HL-60 (cell line): ENCODE data around the gene NRCAM.

ENCODE experiments used
- DNase-seq, 2 experiments: peaks; one replicate each; pipeline ENCODE4 v3.0.0-alpha.2; 2010 to 2020; ENCODE audit warnings: low read depth in 1 of 2, low spot score in 1 of 2
- H3K27ac ChIP-seq: fragments of 250-450 bp; sonication (Bioruptor Pico); replicated peaks from 2 replicates; pipeline ENCODE4 v1.5.1; 2020; ENCODE audit warnings: mild to moderate bottlenecking, moderate library complexity
- H3K27me3 ChIP-seq: fragments of 250-450 bp; sonication (Bioruptor Pico); 2 replicates; pipeline ENCODE4 v1.5.1; 2021; ENCODE audit warnings: mild to moderate bottlenecking, moderate library complexity; ENCODE audit not compliant: insufficient read depth, poor library complexity, severe bottlenecking
- H3K4me3 ChIP-seq: replicated peaks from 2 replicates; pipeline ENCODE4 v1.5.1; 2011; ENCODE audit warnings: mild to moderate bottlenecking, control low read depth, low read length; ENCODE audit not compliant: insufficient read depth
- GABPA ChIP-seq: IDR thresholded peaks from 2 replicates; pipeline ENCODE4 v1.6.1; 2012; ENCODE audit warnings: low read depth
- POLR2AphosphoS5 ChIP-seq: IDR thresholded peaks from 2 replicates; pipeline ENCODE4 v1.6.1; 2012; ENCODE audit warnings: low read depth
- REST ChIP-seq: IDR thresholded peaks from 2 replicates; pipeline ENCODE4 v1.6.1; 2012; ENCODE audit warnings: low read depth; ENCODE audit not compliant: insufficient replicate concordance
- SPI1 ChIP-seq: IDR thresholded peaks from 2 replicates; pipeline ENCODE4 v1.6.1; 2012; ENCODE audit warnings: low read depth, mild to moderate bottlenecking, borderline replicate concordance
- TF ChIP-seq, protein P1 (sequence below): IDR thresholded peaks from one replicate; pipeline ENCODE4 v1.5.1; 2011; ENCODE audit warnings: low read length, control low read depth, inconsistent platforms; ENCODE audit not compliant: insufficient read depth

Gene NRCAM

DNA sequence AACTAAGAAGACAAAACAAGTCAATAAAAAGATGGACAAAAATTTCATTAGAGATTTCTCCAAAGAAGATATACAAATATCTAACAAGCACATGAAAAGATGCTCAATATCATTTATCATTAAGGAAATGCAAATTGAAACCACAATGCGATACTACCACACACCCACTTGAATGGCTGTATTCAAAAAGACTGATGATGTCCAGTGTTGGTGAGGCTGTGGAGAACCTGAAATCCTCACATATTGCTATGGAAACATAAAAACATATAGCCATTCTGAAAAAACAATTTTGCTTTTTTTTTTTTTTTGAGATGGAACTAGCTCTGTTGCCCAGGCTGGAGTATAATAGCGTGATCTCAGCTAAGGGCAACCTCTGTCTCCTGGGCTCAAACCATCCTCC lies 202.0 kb downstream of the NRCAM start:
- no peak overlapping the region for H3K4me3 ChIP-seq
- DNase-seq = no peak
- H3K27ac ChIP-seq = no peak overlapping the region
- no peak for TF ChIP-seq SPI1
- TF ChIP-seq REST = no peak
- TF ChIP-seq GABPA = no peak
- TF ChIP-seq, protein P1, sequence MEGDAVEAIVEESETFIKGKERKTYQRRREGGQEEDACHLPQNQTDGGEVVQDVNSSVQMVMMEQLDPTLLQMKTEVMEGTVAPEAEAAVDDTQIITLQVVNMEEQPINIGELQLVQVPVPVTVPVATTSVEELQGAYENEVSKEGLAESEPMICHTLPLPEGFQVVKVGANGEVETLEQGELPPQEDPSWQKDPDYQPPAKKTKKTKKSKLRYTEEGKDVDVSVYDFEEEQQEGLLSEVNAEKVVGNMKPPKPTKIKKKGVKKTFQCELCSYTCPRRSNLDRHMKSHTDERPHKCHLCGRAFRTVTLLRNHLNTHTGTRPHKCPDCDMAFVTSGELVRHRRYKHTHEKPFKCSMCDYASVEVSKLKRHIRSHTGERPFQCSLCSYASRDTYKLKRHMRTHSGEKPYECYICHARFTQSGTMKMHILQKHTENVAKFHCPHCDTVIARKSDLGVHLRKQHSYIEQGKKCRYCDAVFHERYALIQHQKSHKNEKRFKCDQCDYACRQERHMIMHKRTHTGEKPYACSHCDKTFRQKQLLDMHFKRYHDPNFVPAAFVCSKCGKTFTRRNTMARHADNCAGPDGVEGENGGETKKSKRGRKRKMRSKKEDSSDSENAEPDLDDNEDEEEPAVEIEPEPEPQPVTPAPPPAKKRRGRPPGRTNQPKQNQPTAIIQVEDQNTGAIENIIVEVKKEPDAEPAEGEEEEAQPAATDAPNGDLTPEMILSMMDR = no peak
- no peak for TF ChIP-seq POLR2AphosphoS5
- H3K27me3 ChIP-seq = no peaks in the 10 kb centered on the region

DNA sequence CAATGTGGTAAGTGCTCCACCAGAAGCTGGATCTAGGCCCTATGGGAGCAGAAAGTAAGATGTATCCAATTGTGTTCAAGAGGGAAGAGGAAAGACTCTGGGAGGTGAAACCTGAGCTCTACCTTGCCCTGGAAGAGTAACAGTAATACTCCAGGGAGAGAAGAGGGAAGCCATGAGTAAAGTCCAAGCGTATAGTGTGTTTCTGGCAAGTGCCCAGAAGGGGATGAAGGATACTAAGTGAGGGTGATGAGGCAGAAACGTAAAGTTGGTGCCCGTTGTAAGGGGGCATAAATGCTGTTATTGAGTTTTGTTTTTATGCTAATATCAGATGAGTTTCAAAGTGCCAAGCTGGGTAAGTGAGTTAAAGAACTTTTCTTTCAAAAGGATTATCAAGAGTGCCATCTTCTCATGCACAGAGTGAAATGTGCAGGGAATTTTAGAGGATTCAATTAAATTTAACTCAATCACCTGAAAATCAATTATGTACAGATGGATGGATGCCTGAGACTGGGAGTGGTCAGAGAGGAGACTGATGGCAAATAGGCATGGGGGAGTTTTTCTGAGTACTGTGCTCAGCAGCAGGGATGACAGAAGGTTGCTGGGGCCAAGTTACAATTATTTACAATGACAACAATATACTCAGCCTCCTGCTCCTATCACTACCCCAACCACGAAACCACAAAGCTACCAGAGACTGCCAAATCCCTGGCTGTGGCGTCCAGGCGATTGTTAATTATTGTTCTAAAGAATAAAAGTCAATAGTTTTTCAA lies 202.8 kb downstream of the NRCAM start:
- Histone ChIP-seq H3K27me3 (no peaks in the 10 kb centered on the region), H3K4me3 (no peak overlapping the region), H3K27ac (no peak overlapping the region)
- DNase-seq = no peak
- no peak for TF ChIP-seq POLR2AphosphoS5
- TF ChIP-seq SPI1 = no peak
- TF ChIP-seq GABPA = no peak
- TF ChIP-seq, protein P1 = no peak
- TF ChIP-seq REST = no peak

- no peak for DNase-seq
- TF ChIP-seq SPI1 (no peak), POLR2AphosphoS5 (no peak)
- TF ChIP-seq, protein P1 = no peak
- Histone ChIP-seq H3K4me3 (no peak overlapping the region), H3K27me3 (no peaks in the 10 kb centered on the region), H3K27ac (no peak overlapping the region)
These were observed 204.1 kb downstream of the NRCAM start for GRCh38 chr7:108252177-108252576.

- TF ChIP-seq POLR2AphosphoS5 (no peak), SPI1 (no peak), GABPA (no peak), REST (no peak)
- TF ChIP-seq, protein P1 = no peak
- DNase-seq = no peak
- Histone ChIP-seq H3K27me3 (no peaks in the 10 kb centered on the region), H3K4me3 (no peak overlapping the region), H3K27ac (no peak overlapping the region)
These were observed 204.5 kb downstream of the NRCAM start for GRCh38 chr7:108251700-108252099.
